ENCODE data around the gene RBSN.

RBSN gene

GRCh38 chr3:15099364-15100098 is 583 bp upstream of the RBSN start:
- DNase-seq = no peak

DNA sequence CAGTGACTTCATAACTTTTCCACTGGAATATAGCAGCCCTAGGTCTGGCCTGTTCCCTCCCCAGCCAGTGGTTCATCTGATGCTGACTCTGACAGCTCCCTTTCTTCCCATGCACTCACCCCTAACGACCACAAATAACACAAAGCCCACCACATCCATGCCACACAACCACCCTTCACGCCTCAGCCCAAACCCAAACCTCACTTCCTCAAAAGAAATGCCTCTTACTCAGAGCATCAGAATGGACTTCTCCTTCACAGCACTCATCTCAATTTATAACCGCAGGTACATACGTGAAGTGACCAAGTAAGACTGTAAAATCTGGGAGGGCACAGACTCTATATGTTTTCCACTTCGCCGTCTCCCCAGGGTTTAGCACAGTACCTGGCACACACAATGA is 1.1 kb downstream of the RBSN start:
- DNase-seq = no peak

DNA sequence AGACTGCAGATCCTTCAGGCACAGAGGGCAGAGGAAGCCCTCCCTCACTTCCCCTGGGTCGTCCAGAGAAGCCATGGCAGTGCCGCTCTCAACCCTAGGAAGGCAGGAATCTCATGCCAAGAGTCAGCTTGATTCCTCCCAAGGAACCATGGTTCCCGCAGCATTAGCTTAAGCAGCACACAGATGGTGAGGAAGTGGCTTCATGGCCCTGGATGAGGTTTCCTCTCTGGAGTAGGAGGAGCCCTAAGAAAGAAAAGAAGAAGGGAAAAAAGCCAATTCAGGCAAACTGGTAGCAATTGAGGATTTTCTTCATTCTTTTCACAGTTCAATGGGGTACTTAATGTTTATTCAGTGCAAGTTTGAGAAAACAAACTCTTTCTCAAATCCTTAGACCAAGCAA is 2.9 kb downstream of the RBSN start:
- no peak for DNase-seq

- no peak for DNase-seq
Observed at GRCh38 chr3:15094187-15094875, 4.6 kb downstream of the RBSN start.

GRCh38 chr3:15092686-15093085 is 6.3 kb downstream of the RBSN start:
- DNase-seq = no peak

DNA sequence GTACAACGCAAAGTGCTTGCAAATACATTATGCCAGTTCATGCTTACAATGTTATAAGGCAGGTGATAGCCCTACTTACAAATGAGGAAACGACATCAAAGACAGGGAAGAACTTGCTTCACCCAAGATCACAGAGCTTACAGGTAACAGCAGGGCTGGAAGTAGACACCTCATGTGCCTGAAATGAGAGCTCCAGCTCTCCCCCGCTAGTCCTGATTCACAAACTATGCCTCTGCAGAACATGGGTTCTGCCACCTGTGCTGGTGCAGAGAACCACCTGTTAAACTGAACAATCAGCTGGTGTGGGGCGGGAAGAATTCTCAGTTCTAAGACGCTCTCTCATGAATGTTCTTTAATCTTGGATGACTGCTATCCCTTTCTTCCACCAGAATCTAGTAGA is 7.4 kb downstream of the RBSN start:
- no peak for DNase-seq

DNA sequence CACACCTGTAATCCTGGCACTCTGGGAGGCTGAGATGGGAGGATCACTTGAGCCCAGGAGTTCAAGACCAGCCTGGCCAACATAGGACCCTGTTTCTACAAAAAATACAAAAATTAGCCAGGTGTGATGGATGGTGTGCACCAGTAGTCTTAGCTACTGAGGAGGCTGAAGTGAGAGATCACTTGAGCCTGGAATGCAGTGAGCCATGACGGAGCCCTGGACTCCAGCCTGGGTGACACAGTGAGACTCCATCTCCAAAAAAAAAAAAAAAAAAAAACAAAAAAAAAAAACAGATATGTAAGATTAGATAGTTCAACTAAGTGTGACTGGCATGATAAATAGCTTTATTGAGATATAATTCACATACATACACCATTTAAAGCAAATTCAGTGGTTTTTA is 9.7 kb downstream of the RBSN start:
- no peak for DNase-seq

- DNase-seq = no peak
Observed at GRCh38 chr3:15086699-15087098, 12.2 kb downstream of the RBSN start.

GRCh38 chr3:15086263-15086662 is 12.7 kb downstream of the RBSN start:
- no peak for DNase-seq

- DNase-seq = no peak
Observed at GRCh38 chr3:15083252-15083651, 15.7 kb downstream of the RBSN start.

GRCh38 chr3:15081960-15082664 is 16.8 kb downstream of the RBSN start:
- DNase-seq = no peak

DNA sequence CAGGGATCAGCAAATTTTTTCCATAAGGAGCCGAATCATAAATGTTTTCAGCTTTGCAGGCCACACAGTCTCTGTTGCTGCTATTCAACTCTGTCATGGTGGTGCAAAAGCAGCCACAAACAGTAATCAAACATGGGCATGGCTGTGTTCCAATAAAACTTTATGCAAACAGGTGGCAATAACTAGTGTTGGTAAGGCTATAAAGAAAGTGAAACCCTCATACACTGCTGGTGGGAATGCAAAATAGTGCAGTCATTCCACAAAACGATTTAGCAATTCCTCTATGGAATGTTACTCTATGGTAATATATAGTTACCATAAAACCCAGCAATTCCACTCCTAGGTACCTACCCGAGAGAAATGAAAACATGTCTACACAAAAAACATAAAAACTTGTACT is 19.9 kb downstream of the RBSN start:
- no peak for DNase-seq

DNA sequence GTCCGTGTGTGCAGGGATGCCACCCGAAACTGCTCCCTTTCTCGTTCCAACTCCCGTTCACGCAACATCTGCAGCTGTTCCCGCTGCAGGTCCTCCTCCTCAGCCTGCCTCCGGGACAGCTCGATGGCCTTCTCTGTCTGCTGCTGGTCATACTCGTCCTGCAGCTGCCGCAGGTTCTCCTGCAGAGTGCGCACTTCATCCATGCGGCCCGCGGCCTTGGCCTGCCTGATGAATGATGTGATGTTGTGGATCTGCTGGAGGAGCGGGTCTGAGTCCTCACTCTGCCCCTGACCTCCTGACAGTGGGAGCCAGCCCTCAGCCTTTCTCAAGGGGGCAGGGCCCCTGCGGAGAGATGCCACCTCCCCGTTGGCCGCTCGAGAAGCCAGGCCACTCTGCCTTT is 24.4 kb downstream of the RBSN start:
- DNase-seq = no peak

DNA sequence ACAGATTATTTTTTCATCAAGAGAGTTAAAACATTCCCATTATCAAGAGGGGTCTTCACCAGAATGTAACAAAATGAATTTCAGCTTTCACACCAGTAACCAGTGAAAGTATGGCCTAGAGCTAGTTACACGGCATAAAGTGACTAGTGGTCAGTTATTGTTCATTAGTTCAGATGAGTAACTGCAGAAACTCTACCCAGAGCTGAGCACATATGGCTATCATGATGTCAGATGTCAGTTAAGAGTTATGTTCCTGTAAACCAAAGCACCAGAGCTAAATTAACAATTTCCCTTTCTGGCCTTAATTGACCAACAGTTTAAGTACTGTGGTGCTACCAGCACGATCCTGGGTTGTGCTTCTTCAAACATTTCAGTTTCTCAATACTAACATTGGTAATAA is 27.2 kb downstream of the RBSN start:
- no peak for DNase-seq

GRCh38 chr3:15069441-15069840 is 29.5 kb downstream of the RBSN start:
- DNase-seq = no peak

- DNase-seq = no peak
Observed at GRCh38 chr3:15066467-15066866, 32.5 kb downstream of the RBSN start.

DNA sequence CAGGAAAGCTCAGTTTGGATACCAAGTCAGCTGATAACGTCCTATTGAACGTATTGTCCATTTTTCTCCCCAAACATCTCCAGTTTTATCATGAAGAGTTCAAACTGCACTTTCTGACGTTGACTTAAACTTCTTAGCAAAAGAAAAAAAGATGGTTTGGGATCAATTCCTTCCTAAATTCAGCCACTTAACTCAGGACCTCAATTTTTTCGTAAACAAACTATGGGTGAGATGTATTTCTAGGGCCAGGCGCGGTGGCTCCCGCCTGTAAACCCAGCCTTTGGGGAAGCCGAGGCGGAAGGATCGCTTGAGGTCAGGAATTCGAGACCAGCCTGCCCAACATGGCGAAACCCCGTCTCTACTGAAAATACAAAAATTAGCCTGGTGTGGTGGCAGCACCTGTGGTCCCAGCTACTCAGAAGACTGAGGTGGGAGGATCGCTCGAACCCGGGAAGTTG is 33.4 kb downstream of the RBSN start:
- DNase-seq = no peak

- DNase-seq = peak; percentile 77
Observed at GRCh38 chr3:15064835-15065549, 34.0 kb downstream of the RBSN start, which contains the start of gene MRPS25. Gene MRPS25, minus strand, starts transcription at chr3:15065315. Its CDS starts 121 bp downstream, at chr3:15065194.

DNA sequence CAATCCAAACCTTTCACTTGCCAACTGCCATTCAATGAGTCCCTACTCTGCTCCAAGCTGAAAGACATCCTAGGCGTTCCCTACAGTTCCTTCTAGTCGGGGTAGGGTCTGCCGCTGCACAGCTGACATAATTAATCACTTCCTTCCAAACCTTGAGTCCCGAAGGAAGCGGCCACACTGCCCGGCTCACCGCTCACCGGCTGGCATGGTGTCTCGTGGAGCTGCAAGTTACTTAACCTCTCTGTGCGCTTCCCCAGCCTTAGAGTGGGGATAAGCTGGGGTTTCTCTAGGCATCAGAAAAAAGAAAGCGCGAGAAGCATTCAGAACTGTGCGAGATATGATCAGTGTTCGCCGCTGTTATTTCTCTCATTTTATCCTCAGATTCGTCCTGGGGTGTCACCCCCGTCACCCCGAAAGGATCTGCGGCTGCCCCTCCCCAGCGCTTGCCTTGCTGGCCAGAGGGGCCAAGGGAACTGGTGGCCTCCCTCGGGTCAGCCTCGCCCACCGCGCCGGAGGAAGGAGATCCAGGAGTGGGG is 34.6 kb downstream of the RBSN start:
- DNase-seq = peak; percentile 15

DNA sequence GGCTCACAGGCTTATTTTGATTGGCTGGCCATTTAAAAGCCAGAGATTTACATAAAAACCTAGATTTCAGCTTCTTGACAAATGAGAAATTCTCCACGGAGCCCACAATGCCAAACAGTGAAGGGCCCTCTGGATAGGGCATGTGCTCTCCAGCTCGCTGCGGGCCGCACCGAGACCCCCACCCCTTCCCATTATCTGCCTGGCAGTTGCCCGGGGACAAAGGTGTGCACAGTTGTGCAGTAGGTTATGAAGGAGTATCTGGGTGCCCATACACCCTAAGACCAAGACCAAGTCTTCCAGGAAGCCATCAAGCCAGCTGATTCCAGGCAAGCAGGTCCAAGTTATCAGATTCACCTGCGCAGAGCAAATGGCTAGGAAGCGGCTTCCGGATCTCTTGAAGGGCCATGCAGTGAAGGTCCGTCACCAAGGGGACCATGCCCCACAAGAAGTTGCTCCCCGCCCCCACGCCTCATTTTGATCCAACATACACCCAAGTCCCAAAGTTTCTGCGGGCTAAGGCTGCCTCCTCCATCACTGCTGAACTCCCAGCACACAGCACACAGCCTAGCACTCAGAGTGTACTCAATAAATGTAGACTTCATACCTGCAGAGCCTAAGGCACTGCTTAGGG is 35.2 kb downstream of the RBSN start:
- no peak for DNase-seq

DNA sequence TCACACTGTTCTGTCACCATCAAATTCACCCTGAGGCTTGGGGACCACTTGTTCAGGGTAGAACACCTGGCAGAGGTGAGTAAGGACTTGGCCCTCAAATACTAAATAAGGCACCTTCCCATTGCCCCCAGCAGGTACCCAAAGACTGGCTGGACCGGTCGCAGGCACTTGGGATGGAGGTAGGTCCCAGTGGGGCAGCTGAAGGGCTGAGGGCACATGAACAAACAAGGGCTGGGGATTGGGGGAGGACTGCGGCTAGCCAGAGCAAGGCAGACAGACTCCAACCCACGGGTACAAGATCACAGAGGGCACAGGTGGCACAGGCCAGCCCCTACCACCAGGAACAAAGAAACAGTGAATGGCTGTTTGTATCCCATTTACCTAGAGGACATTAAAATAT is 35.7 kb downstream of the RBSN start:
- DNase-seq = no peak

DNA sequence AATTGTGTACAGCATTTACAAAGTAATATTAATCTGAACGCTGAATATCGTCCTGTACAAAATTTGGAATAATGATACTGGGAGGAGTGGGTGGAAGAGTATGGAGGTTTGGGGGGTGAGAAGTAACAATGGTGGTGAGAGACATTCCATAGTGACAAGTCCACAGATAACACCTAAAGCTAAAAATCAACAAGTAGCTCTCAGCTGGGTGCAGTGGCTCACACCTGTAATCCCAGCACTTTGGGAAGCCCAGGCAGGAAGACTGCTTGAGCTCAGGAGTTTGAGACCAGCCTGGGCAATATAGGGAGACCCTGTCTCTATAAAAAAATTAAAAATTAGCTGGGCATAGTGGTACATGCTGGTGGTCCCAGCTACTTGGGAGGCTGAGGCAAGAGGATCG is 38.9 kb downstream of the RBSN start:
- no peak for DNase-seq

Measured in activated gamma-delta T cell (primary cell).